B cell (primary cell): ENCODE results near the gene ASMT.

ENCODE experiments used
- CTCF ChIP-seq: fragments of 200-600 bp; IDR thresholded peaks from one replicate; pipeline ENCODE4 v1.8.0; 2022; ENCODE audit warnings: antibody characterized with exemption, mild to moderate bottlenecking
- EZH2 ChIP-seq: IDR thresholded peaks from 2 replicates; pipeline ENCODE4 v1.6.1; 2012; ENCODE audit warnings: borderline replicate concordance, low read depth, mild to moderate bottlenecking, moderate library complexity, low read length; ENCODE audit not compliant: insufficient read depth, poor library complexity, severe bottlenecking

GRCh38 chrX:1681439-1681838 is 66.6 kb downstream of the ASMT start:
- TF ChIP-seq CTCF = peak; percentile 18
- TF ChIP-seq EZH2 = no peak
